ENCODE data around the gene RFNG.

GRCh38 chr17:81998691-81999438 is 52.7 kb downstream of the RFNG start:
- no peak for TF ChIP-seq POLR2A (IDR thresholded peaks at IDR 0.05; ENCODE audit: low read length)
- no peak for TF ChIP-seq HOXB5 (CRISPR knock-in tag; IDR thresholded peaks at IDR 0.05)
- TF ChIP-seq JUN (IDR thresholded peaks at IDR 0.05) = no peak
- no peak for TF ChIP-seq CHD2 (IDR thresholded peaks at IDR 0.05; ENCODE audit: low read length, partially characterized antibody)
- no peak for TF ChIP-seq CTCF (IDR thresholded peaks at IDR 0.05)
- TF ChIP-seq NR3C1 (IDR thresholded peaks at IDR 0.05) = no peak
- no peak for TF ChIP-seq EP300 (IDR thresholded peaks at IDR 0.05)
- TF ChIP-seq JUNB (IDR thresholded peaks at IDR 0.05) = no peak
- TF ChIP-seq PHF8 (IDR thresholded peaks at IDR 0.05; ENCODE audit: borderline replicate concordance, low read depth) = no peak
- no peak for TF ChIP-seq MYC (IDR thresholded peaks at IDR 0.05; ENCODE audit: borderline replicate concordance, low read length)
- no peak for TF ChIP-seq RAD21 (conservative IDR thresholded peaks at IDR 0.05 in 1 of 2, IDR thresholded peaks at IDR 0.05 in 1 of 2)
- no peak for TF ChIP-seq RCOR1 (IDR thresholded peaks at IDR 0.05; ENCODE audit: low read depth, low read length)

Data from A549 (cell line).